LNCaP clone FGC (cell line): ENCODE results near the gene BRAF.
A peak's percentile ranks its signal among the peaks of the same experiment; 100 is the strongest.

Source experiments
- DNase-seq: peaks from one replicate; pipeline ENCODE4 v3.0.0-alpha.2; 2011; ENCODE audit warnings: low read depth
- H3K4me3 ChIP-seq: 2 replicates; pipeline ENCODE4 v1.5.1; 2011; ENCODE audit warnings: mild to moderate bottlenecking, low read depth, low read length, control low read depth
- CTCF ChIP-seq: IDR thresholded peaks from 2 replicates; pipeline ENCODE4 v1.5.1; 2012; ENCODE audit warnings: mild to moderate bottlenecking; ENCODE audit not compliant: control insufficient read depth, insufficient read depth; ENCODE audit errors: extremely low read depth

Gene BRAF

DNA sequence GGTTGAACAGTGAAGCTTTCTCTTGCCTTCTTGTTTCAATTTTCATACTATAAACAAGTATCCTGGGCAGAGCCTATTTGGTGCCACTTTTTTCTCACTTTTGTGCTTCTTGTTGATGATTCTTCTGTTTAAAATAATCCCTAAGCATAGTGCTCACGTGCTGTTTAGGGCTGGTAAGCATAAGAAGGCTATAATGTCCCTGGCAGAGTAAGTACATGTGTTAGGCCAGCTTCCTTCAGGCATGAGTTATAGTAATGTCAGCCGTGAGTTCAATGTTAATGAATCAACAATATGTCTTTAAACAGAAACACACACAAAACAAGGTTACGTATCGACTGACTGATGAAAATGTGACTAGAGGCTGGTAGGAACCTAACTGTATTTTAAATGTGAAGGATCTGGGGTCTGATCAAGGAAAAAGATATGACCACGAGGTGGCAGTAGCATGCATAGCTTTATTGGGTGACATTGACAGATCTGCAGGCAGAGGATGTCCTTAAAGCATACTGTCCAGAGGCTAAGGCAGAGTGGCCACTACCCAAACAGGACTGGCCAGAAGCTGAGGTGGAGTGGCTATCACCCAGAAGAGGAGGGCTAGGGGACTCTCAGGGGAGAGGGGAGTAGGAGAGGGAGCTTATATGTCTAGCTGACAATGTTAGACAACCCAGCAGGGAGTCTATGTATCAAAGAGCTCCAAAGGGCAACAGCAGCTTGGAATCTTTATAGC, 113.7 kb downstream of the BRAF start:
- TF ChIP-seq CTCF: peak; percentile 74
- H3K4me3 ChIP-seq: no peak overlapping the region
- peak; percentile 63 for DNase-seq

DNA sequence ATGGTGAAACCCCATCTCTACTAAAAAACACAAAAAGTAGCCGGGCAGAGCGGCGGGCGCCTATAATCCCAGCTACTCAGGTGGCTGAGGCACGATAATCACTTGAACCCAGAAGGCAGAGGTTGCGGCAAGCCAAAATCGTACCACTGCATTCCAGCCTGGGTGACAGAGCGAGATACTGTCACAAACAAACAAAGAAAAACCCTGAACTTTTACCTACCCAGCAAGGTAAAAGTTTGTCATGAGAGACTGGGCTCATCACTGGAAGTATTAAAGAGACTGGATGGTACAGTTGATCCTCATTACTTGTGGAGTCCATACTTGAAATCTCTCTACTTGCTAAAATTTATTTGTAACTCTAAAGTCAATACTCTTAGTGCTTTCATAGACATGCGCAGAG, 114.3 kb downstream of the BRAF start:
- no peak for TF ChIP-seq CTCF
- no peak for DNase-seq
- H3K4me3 ChIP-seq: no peak overlapping the region

- TF ChIP-seq CTCF: no peak
- no peak for DNase-seq
Observed at GRCh38 chr7:140778975-140779374, 145.8 kb downstream of the BRAF start.

GRCh38 chr7:140778568-140778967, 146.2 kb downstream of the BRAF start:
- H3K4me3 ChIP-seq: no peak overlapping the region
- no peak for TF ChIP-seq CTCF
- no peak for DNase-seq

More at GRCh38 chr7:140778975-140779374, 145.8 kb downstream of the BRAF start:
- no peak overlapping the region for H3K4me3 ChIP-seq

GRCh38 chr7:140774371-140774770, 150.4 kb downstream of the BRAF start:
- no peak overlapping the region for H3K4me3 ChIP-seq
- TF ChIP-seq CTCF: no peak
- no peak for DNase-seq

DNA sequence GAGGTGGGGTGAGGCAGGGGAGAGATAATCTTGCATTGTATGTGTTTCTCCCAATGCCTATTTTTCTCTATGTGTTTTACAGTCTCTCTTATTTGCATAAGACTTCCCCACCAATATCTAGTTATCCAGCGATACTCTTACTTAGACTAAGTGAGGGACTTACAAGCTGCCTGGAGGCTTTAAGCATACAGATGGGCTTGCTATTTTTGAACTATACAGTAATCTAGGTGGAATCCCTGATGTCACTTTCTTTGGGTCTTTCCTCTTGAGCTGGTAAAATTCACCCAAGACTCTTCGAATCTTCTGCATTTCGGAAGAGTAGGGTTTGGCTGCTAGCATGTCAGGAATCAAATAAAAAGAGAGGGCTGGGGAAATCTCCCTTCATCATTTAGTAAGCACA, 151.6 kb downstream of the BRAF start:
- no peak for TF ChIP-seq CTCF
- DNase-seq: no peak
- H3K4me3 ChIP-seq: no peak overlapping the region

- TF ChIP-seq CTCF: no peak
Observed at GRCh38 chr7:140771826-140772225, 152.9 kb downstream of the BRAF start.

More at GRCh38 chr7:140771826-140772225, 152.9 kb downstream of the BRAF start:
- H3K4me3 ChIP-seq: no peak overlapping the region
- no peak for DNase-seq
